ENCODE results near the gene PTGR3. TPM values are rescaled to one million over a fixed set of nuclear protein-coding genes. Genes with fewer than 3 reads are reported as not detected.

The PTGR3 gene
- total RNA-seq, 4 donors from 2014 or later, result 4.9 to 30.8 (median 21.7) TPM

DNA sequence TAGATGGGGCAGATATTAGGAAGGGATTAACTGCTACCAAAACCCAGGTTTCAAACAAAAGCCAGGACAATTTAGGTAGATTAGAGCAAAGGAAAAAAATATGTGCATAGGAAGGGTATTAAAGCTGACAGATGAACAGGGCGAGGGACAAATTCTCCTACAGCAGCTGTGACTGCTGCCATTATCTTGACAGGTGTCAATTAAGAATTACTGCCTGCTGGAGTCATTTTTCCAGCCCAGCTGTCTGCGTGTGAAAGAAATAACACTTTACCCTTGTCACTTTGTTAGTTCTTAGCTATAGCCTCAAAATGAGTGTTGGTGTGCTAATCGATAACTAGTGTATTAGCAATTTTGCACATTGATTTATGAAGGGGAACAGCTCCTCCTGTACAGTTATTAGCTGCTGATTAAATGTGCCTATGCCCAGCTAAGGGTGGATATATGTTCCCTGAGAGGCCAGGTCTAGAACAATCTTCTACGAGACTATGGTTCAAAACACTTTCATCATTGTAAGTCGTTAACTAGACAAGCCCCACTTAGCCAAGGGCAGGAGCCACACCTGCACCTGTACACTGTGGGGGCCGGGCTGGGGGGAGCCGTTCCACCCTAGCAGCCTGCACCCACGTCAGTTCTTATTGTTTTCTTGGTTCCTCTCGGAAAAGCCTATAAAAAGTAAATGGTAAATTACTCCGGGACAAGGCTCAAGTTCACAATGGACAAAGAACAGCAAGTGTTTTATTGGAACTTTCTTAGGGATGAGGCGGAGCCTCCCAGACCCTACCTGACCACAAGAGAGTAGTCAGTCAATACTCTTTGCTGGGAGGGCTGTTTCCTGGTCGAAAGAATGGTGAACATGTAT, 9.4 kb upstream of the PTGR3 start:
- Histone ChIP-seq H3K27me3 (no peaks in the 10 kb centered on the region), H3K36me3 (no peaks in the 10 kb centered on the region), H3K27ac (no peak overlapping the region), H3K4me3 (no peak overlapping the region), H3K4me1 (peaks cover 0 to 4% of the 10 kb centered on the region in 2 donors), H3K9me3 (no peaks in the 10 kb centered on the region)
- intact Hi-C loops (cut with DNase I; ENCODE audit: low total_unique reads), result no loop called here
- TF ChIP-seq POLR2A (IDR thresholded peaks at IDR 0.05), result no peak
- TF ChIP-seq, protein P1, sequence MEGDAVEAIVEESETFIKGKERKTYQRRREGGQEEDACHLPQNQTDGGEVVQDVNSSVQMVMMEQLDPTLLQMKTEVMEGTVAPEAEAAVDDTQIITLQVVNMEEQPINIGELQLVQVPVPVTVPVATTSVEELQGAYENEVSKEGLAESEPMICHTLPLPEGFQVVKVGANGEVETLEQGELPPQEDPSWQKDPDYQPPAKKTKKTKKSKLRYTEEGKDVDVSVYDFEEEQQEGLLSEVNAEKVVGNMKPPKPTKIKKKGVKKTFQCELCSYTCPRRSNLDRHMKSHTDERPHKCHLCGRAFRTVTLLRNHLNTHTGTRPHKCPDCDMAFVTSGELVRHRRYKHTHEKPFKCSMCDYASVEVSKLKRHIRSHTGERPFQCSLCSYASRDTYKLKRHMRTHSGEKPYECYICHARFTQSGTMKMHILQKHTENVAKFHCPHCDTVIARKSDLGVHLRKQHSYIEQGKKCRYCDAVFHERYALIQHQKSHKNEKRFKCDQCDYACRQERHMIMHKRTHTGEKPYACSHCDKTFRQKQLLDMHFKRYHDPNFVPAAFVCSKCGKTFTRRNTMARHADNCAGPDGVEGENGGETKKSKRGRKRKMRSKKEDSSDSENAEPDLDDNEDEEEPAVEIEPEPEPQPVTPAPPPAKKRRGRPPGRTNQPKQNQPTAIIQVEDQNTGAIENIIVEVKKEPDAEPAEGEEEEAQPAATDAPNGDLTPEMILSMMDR (IDR thresholded peaks at IDR 0.05), result no peak
- no peak for DNase-seq

DNA sequence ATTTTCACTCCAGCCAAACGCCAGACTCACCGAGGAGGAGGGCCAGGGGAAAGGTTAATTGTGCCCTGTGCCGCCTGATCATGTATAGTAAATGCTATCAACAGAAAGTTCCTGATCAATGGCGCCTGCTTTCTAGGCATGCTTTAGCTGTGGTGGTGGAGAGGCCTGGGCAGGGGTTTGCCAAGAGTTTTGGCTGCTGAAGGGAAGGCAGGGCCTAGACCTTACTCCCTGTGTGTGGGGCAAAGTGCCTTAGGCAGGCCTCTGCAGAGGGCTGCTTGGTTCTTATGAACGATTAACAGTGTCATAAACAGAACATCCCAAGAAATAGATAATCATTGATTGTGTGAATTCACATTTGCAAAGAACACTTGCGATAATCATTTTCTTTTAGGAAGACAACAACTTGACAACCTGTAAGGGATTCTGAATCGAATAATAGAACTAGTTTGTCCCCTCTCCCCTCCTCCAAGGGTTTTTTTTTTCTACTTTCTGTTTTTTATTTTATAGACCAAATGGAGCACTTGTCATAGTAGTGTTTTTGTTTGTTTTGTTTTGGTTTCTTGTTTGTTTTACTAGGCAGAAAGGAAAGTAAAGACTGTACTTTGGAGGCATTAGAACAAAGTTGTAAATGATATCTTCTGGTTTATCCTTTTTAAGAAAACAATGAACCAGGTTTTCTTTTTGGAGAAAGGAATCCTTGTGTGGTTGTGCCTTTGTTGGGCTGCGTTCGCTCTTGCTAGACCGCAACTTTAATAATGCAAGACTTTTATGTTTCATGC, 8.2 kb upstream of the PTGR3 start:
- Histone ChIP-seq H3K27ac (no peak overlapping the region), H3K36me3 (no peaks in the 10 kb centered on the region), H3K4me1 (peaks cover 4% of the 10 kb centered on the region in 2 donors), H3K9me3 (no peaks in the 10 kb centered on the region), H3K4me3 (no peak overlapping the region), H3K27me3 (no peaks in the 10 kb centered on the region)
- DNase-seq, result no peak
- intact Hi-C loops (cut with DNase I; ENCODE audit: low total_unique reads), result no loop called here
- no peak for TF ChIP-seq POLR2A (IDR thresholded peaks at IDR 0.05)
- TF ChIP-seq, protein P1 (IDR thresholded peaks at IDR 0.05), result no peak

DNA sequence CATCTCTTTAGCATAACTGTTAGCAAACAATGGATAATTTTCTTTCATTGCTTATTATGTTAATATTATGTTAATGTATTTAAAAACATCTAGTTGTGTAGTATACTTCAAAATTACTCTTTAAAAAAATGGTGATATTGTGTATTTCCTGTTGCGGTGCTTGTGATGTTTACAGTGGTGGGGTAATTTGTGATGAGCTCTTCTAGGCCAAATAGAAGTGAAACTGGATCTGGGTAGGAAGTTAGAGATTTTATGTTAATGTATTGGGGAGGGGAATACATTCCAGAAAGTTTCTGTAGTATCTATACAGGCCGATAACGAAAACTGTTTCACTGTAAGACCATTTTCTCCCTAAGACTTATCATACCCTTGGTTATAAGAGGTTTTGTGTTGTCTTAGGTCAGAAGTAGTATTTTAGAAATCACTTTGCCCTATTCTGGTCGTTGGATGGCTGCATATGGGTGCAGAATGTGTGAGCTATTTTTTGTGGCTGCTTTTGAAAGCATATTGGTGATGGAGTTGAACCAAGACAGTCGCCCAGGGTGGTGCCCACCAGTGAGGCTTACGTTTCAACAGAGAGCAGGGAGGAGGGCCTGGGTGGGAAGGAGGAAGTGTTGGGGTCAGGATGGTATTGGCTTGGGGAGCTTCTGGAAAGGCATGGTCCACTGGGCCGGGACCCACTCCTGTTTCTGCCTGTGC, 7.4 kb upstream of the PTGR3 start:
- H3K36me3 ChIP-seq, result no peaks in the 10 kb centered on the region
- intact Hi-C loops (cut with DNase I; ENCODE audit: low total_unique reads), result no loop called here
- peak overlapping the region in 1 of 2 donors; percentile 5 for H3K27ac ChIP-seq
- DNase-seq, result no peak
- no peak overlapping the region for H3K4me3 ChIP-seq
- TF ChIP-seq, protein P1 (IDR thresholded peaks at IDR 0.05), result no peak
- no peak for TF ChIP-seq POLR2A (IDR thresholded peaks at IDR 0.05)
- peaks cover 4% of the 10 kb centered on the region in 2 donors for H3K4me1 ChIP-seq
- no peaks in the 10 kb centered on the region for H3K27me3 ChIP-seq
- no peaks in the 10 kb centered on the region for H3K9me3 ChIP-seq

DNA sequence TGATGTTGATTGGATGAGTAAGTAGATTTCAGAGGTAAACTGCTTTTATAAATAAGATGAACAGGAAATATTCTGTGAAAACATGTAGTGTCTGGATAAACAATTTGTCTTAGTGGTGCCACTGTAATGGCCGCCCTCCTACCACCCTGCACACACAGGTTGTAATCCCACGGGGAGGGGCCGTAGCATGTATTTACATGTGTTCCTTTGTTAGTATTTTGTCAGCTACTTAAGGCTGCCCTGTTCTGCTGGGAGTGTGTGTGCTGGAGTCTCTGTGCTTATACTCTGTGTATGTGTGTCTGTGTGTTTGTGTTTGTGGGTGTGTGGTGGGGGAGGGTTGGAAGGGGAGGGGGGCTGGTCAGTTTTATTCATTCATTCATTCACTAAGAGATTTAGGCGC, 6.7 kb upstream of the PTGR3 start:
- Histone ChIP-seq H3K4me1 (peaks cover 4% of the 10 kb centered on the region in 2 donors), H3K9me3 (no peaks in the 10 kb centered on the region), H3K36me3 (no peaks in the 10 kb centered on the region), H3K4me3 (no peak overlapping the region), H3K27me3 (no peaks in the 10 kb centered on the region), H3K27ac (no peak overlapping the region)
- TF ChIP-seq, protein P1 (IDR thresholded peaks at IDR 0.05), result no peak
- no peak for TF ChIP-seq POLR2A (IDR thresholded peaks at IDR 0.05)
- DNase-seq, result no peak
- intact Hi-C loops (cut with DNase I; ENCODE audit: low total_unique reads), result no loop called here

Data from uterus (tissue), 4 donors.